Measurements from ENCODE around the gene FADS6. TPM values are rescaled to one million over a fixed set of nuclear protein-coding genes. Genes with fewer than 3 reads are reported as not detected.

Gene FADS6
- total RNA-seq, 1 donor from 2014 or later: not detected

- Mint-ChIP-seq H3K27ac (ENCODE audit: unreplicated experiment) (no peak overlapping the region), H3K36me3 (ENCODE audit: low read depth) (no peaks in the 10 kb centered on the region), H3K27me3 (ENCODE audit: low read depth) (peaks cover 49% of the 10 kb centered on the region), H3K4me1 (no peaks in the 10 kb centered on the region), H3K4me3 (no peak overlapping the region), H3K9me3 (peaks cover 3% of the 10 kb centered on the region)
- no peak for TF ChIP-seq CTCF (conservative IDR thresholded peaks at IDR 0.05)
- DNase-seq (ENCODE audit: low read depth, low spot score): no peak
Measured at GRCh38 chr17:74901353-74902135, 8.1 kb upstream of the FADS6 start.

DNA sequence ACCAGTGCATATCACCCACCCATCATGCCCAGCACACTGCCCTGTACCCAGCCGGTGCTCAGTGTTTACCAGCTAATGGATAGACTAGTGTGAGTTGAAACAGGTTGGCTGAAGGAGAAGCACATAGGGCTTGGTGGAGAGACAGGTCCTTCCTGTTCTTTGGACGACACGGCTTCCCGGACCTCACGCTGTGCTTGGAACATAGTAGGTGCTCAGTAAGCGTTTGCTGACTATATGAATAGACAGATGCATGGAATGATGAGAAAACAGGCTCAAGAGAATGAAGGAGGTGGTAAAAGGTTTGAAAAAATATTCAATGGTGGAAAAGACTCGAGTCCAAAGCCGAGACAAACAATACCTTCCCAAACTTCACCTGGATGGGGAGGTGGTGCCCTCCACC lies 6.8 kb upstream of the FADS6 start:
- Mint-ChIP-seq H3K27me3 (ENCODE audit: low read depth) (peaks cover 59% of the 10 kb centered on the region), H3K4me3 (no peak overlapping the region), H3K36me3 (ENCODE audit: low read depth) (no peaks in the 10 kb centered on the region), H3K4me1 (no peaks in the 10 kb centered on the region), H3K9me3 (no peaks in the 10 kb centered on the region), H3K27ac (ENCODE audit: unreplicated experiment) (no peak overlapping the region)
- no peak for TF ChIP-seq CTCF (conservative IDR thresholded peaks at IDR 0.05)
- no peak for DNase-seq (ENCODE audit: low read depth, low spot score)

DNA sequence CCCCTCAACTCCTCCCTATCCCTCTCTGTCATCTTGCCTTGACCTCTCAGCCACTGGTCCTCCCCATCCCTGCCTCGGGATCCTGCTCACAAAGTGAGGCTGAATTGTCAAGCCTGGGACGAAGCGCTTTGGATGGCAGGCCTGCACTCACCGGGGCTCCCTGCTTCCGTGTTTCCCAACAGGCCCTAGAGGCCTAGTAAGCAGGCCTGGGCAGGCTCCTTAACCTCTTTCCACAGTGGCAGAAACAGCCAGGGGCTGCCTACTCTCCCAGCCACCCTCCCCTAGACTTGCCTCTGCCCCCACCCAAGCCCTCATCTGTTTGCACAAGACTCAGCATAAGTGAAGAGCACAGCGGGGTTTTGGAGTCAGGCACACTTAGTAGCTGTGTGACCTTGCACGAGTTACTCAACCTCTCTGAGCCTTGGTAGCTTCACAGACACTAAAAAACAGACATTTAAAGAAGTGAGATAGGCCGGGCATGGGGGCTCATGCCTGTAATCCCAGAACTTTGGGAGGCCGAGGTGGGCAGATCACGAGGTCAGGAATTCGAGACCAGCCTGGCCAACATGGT lies 5.0 kb upstream of the FADS6 start:
- H3K36me3 Mint-ChIP-seq (ENCODE audit: low read depth): no peaks in the 10 kb centered on the region
- no peak overlapping the region for H3K4me3 Mint-ChIP-seq
- no peak for TF ChIP-seq CTCF (conservative IDR thresholded peaks at IDR 0.05)
- H3K27ac Mint-ChIP-seq (ENCODE audit: unreplicated experiment): no peak overlapping the region
- peaks cover 4% of the 10 kb centered on the region for H3K4me1 Mint-ChIP-seq
- peaks cover 68% of the 10 kb centered on the region for H3K27me3 Mint-ChIP-seq (ENCODE audit: low read depth)
- DNase-seq (ENCODE audit: low read depth, low spot score): no peak
- no peaks in the 10 kb centered on the region for H3K9me3 Mint-ChIP-seq

DNA sequence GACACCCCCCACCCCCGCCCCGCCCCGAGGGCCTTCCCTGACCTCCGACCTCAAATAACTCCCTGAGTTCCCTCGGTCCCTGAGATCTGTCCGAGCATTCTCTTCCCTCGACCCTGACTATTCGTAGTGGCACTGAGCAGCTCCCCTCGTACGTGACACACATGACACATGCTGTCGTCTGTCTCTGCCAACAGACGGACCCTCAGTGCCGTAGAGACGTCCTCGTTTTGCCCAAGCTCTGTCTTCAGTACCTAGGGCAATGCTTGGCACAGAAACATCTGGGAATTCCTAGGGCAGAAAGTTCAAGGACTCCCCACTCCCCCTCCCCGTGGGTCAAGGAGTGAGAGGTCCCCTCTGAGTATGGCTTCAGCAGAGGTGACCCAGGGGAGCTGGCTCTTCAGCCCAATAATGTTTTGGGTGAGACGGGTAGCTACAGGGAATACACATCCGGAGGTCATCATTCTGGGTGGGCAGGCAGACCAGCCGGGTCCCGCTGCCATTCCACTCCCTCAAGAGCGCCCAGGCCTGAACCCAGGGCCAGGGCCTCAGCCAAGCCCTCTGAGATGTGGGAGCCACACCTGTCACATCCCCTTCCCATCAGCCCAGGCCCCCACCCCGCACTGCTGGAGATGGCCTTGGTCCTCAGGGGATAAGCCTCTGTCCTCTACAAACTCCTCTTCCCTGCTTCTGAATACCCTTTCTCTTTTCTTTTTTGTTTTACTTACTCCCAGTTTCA lies 671 bp upstream of the FADS6 start:
- DNase-seq (ENCODE audit: low read depth, low spot score): no peak
- no peak for TF ChIP-seq CTCF (conservative IDR thresholded peaks at IDR 0.05)
- Mint-ChIP-seq H3K4me3 (no peak overlapping the region), H3K9me3 (no peaks in the 10 kb centered on the region), H3K36me3 (ENCODE audit: low read depth) (no peaks in the 10 kb centered on the region), H3K4me1 (peaks cover 4% of the 10 kb centered on the region), H3K27ac (ENCODE audit: unreplicated experiment) (no peak overlapping the region), H3K27me3 (ENCODE audit: low read depth) (peaks cover 82% of the 10 kb centered on the region)

- no peaks in the 10 kb centered on the region for H3K9me3 Mint-ChIP-seq
- DNase-seq (ENCODE audit: low read depth, low spot score): no peak
- H3K27ac Mint-ChIP-seq (ENCODE audit: unreplicated experiment): no peak overlapping the region
- no peak overlapping the region for H3K4me3 Mint-ChIP-seq
- peaks cover 4% of the 10 kb centered on the region for H3K4me1 Mint-ChIP-seq
- TF ChIP-seq CTCF (conservative IDR thresholded peaks at IDR 0.05): no peak
- peaks cover 78% of the 10 kb centered on the region for H3K27me3 Mint-ChIP-seq (ENCODE audit: low read depth)
- no peaks in the 10 kb centered on the region for H3K36me3 Mint-ChIP-seq (ENCODE audit: low read depth)
Measured at GRCh38 chr17:74892013-74892841, 1.2 kb downstream of the FADS6 start.

Measured in neural crest cell (in vitro differentiated cells).